GM12878 (cell line): Measurements from ENCODE around the gene EPHA2. TPM values are rescaled to one million over a fixed set of nuclear protein-coding genes. Genes with fewer than 3 reads are reported as not detected.
"Not testable (repeated sequence)": the region's sequence is repeated elsewhere in the genome, so short reads cannot be mapped to it uniquely, and the experiment has no call there.

Experiments
- ATAC-seq: fragments of 200-7000 bp; cut with Tn5 transposase; 3 replicates; pipeline ENCODE4 v1.9.1; 2020; ENCODE audit warnings: mild to moderate bottlenecking, moderate library complexity
- BruUV-seq: library from RNA; stranded (reverse); fragments of 400-500 nt; replicated peaks from 2 replicates; lab custom pipeline; 2021; lab: Mats Ljungman, UMichigan
- CTCF ChIA-PET: fragments of 300-600 bp; sonication (Branson Sonifier 250); formaldehyde crosslinking; extraction: SDS; loops from one replicate; lab custom pipeline; 2021; ENCODE audit warnings: inconsistent platforms; lab: Yijun Ruan, JAX
- POLR2A ChIA-PET: fragments of 350-600 bp; formaldehyde crosslinking; extraction: SDS; loops from one replicate; lab custom pipeline; 2021; ENCODE audit warnings: inconsistent platforms; lab: Charles Lee
- RAD21 ChIA-PET: fragments of 300-600 bp; sonication (Branson Sonifier 250); formaldehyde crosslinking; loops from one replicate; lab custom pipeline; 2023; ENCODE audit warnings: antibody characterized with exemption; ENCODE audit not compliant: unreplicated experiment; lab: Charles Lee
- SMC1A ChIA-PET: fragments of 300-600 bp; sonication (Branson Sonifier 250); formaldehyde crosslinking; loops from one replicate; lab custom pipeline; 2023; ENCODE audit not compliant: unreplicated experiment, uncharacterized antibody; lab: Charles Lee
- DNase-seq: peaks from one replicate; pipeline ENCODE4 v3.0.0-alpha.2; 2011; ENCODE audit warnings: low read depth, low spot score
- FAIRE-seq: peaks from 3 replicates; lab custom pipeline; 2011; peaks lifted over from hg19 to GRCh38; lab: Jason Lieb, UNC
- H2AFZ ChIP-seq: 2 replicates; pipeline ENCODE4 v1.6.0; 2011; ENCODE audit warnings: low read depth, low read length, control low read depth; ENCODE audit not compliant: control insufficient read depth
- H3K27ac ChIP-seq: 2 replicates; pipeline ENCODE4 v1.5.1; 2011; ENCODE audit warnings: control low read depth; ENCODE audit not compliant: control insufficient read depth, insufficient read depth
- H3K27me3 ChIP-seq, 2 experiments: replicated peaks in 1 of 2; 2 replicates each; pipeline versions ENCODE4 v1.6.0 to v1.6.1; 2011; ENCODE audit warnings: low read length in 1 of 2; ENCODE audit not compliant: control insufficient read depth in 2 of 2, insufficient read depth in 2 of 2
- H3K36me3 ChIP-seq, 2 experiments: 2 replicates each; pipeline ENCODE4 v1.5.1; 2011; ENCODE audit warnings: low read length in 1 of 2; ENCODE audit not compliant: control insufficient read depth in 2 of 2, insufficient read depth in 2 of 2
- H3K4me1 ChIP-seq: 2 replicates; pipeline ENCODE4 v1.6.1; 2011; ENCODE audit warnings: mild to moderate bottlenecking, low read length, moderate library complexity, mixed read lengths; ENCODE audit not compliant: control insufficient read depth, insufficient read depth
- H3K4me2 ChIP-seq: 2 replicates; pipeline ENCODE4 v1.6.0; 2011; ENCODE audit warnings: control low read depth; ENCODE audit not compliant: control insufficient read depth, insufficient read depth
- H3K4me3 ChIP-seq: fragments of 200-600 bp; sonication (generic); 2 replicates; pipeline ENCODE4 v1.5.1; 2016
- H3K79me2 ChIP-seq: 2 replicates; pipeline ENCODE4 v1.6.0; 2011; ENCODE audit warnings: low read length; ENCODE audit not compliant: control insufficient read depth, insufficient read depth
- H3K9ac ChIP-seq: 2 replicates; pipeline ENCODE4 v1.8.0; 2011; ENCODE audit warnings: low read length, control low read depth, mixed read lengths; ENCODE audit not compliant: control insufficient read depth, insufficient read depth
- H3K9me3 ChIP-seq: replicated peaks from 3 replicates; pipeline ENCODE4 v1.5.1; 2011; ENCODE audit warnings: mild to moderate bottlenecking, low read length; ENCODE audit not compliant: control insufficient read depth, insufficient read depth
- H4K20me1 ChIP-seq: 2 replicates; pipeline ENCODE4 v1.6.0; 2011; ENCODE audit not compliant: control insufficient read depth, insufficient read depth
- ATF7 ChIP-seq: fragments of 450-650 bp; IDR thresholded peaks from 2 replicates; pipeline ENCODE4 v1.6.1; 2016; ENCODE audit warnings: low read depth, mild to moderate bottlenecking
- TCF3 ChIP-seq: IDR thresholded peaks from 2 replicates; pipeline ENCODE4 v1.6.1; 2012; ENCODE audit warnings: low read depth, mild to moderate bottlenecking, low read length, borderline replicate concordance; ENCODE audit not compliant: insufficient read depth
- WGBS: methylation state at CpG from one replicate; pipeline ENCODE4 v1.1.6; 2016; ENCODE audit warnings: low lambda C conversion rate; ENCODE audit not compliant: insufficient replicate concordance, insufficient coverage; ENCODE audit errors: missing lambda C conversion rate; 5-methylcytosine and 5-hydroxymethylcytosine counted together
- in situ Hi-C: fragments of 300-500 bp; cut with MboI; formaldehyde crosslinking; loops from 9 replicates; pipeline ENCODE4 v1.14.3; 2018; ENCODE audit warnings: mixed read lengths
- intact Hi-C: fragments of 100-400 bp; cut with micrococcal nuclease; formaldehyde crosslinking; loops from one replicate; pipeline ENCODE4 v1.14.2; 2022; ENCODE audit not compliant: unreplicated experiment
- polyA plus RNA-seq, 11 experiments: library from polyadenylated mRNA; depleted of rRNA in 4 of 11; unstranded in 6 of 11; stranded (reverse) in 5 of 11; fragments of >200 nt; fragmentation: Nextera tagmentation in 4 of 11; fragmentation: Illumina TruSeq in 1 of 11; extraction: Ambion mirVana in 4 of 11; extraction: Trizol in 1 of 11; gene quantifications; 1 replicate in 1 of 11; 2 replicates in 10 of 11; pipeline versions ENCODE4 v1.2.1 to v1.2.3, GENCODE V29; 2011 to 2016; ENCODE audit warnings: inconsistent platforms in 2 of 11, missing spikeins in 2 of 11, low read depth in 1 of 11
- total RNA-seq, 4 experiments: library from RNA; depleted of rRNA in 3 of 4; stranded (reverse); fragments of >200 nt in 3 of 4; fragmentation: Illumina TruSeq in 1 of 4; extraction: Trizol in 1 of 4; gene quantifications; 2 replicates each; pipeline versions ENCODE4 v1.2.1 to v1.2.3, GENCODE V29; 2013 to 2021

Gene EPHA2
- total and polyA plus RNA-seq, 10 of the 15 experiments (the other 5 are each of a cell fraction or from before 2014, with no cell fraction given) = 0.04 to 0.51 (median 0.23) TPM; not detected in 2

DNA sequence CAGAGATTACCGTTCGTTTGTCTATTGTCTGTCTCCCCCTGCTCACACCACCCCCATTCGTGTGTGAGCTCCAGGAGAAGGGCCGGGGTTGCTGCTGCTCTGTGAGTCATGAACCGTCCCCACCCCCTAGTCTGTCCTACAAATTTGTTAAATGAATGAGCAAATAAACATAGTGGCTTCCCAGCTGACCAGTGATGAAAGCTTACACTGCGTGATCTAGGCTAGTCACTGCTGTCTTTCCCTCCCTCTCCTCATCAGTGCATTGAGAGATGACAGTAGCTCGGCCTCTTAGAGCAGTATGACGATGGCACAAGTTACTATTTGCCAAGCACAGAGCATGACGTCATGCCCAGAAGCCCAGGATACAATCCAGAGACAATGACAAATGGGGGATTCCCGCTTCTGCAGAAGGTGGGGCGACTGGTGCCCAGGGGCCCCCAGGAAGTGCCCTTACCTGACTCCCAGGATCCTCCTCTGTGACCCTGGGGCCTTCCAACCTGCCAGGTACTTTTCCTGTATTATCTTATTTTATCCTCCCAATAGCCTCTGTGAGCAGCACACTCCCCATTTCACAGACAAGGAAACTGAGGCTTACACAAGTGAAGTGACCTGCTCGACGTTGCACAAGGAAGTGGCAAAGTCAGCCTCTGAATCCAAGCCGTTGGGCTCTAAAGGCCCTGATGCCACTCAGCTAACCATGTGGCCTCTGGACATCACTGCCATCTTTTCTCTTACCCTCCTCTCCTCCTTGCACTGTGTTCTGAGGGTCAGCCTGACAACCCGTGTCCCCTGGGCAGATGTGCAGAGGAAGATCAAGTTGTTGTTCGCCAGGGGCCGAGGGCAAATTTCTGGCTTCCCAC, 8.6 kb upstream of the EPHA2 start:
- intact Hi-C loops = no loop called here
- Histone ChIP-seq H3K27ac (no peak overlapping the region), H3K9ac (no peak overlapping the region), H3K9me3 (no peaks in the 10 kb centered on the region), H2AFZ (no peak overlapping the region), H4K20me1 (no peaks in the 10 kb centered on the region), H3K4me3 (no peak overlapping the region), H3K79me2 (no peaks in the 10 kb centered on the region), H3K27me3 (no peaks in the 10 kb centered on the region; a peak in 1 of 4 replicates), H3K4me1 (no peaks in the 10 kb centered on the region; the same call in 1 of the 2 replicates), H3K4me2 (no peak overlapping the region), H3K36me3 (no peaks in the 10 kb centered on the region)
- ChIA-PET SMC1A (no interaction called here), RAD21 (interaction anchor here (1.4 kb wide), 1 partner anchor 82 kb away, joined by 5 read pairs; no protein-coding TSS in a partner anchor), CTCF (interaction anchor here (1.2 to 1.9 kb wide), 4 partner anchors 22 to 155 kb away, joined by 3 to 7 read pairs (median 4); no protein-coding TSS in a partner anchor), POLR2A (no interaction called here)
- in situ Hi-C loops = no loop called here
- BruUV-seq = no TSS peak
- no peak for DNase-seq
- no peak for ATAC-seq
- TF ChIP-seq TCF3 (no peak), ATF7 (peak; percentile 15; the same call in 1 of the 2 replicates)
- FAIRE-seq = no peak
- WGBS = 28% methylated on average over 17 of the region's 17 CpGs

GRCh38 chr1:16163608-16164212, 7.8 kb upstream of the EPHA2 start:
- CTCF ChIA-PET = interaction anchor here (0.7 to 1.9 kb wide), 4 partner anchors 23 to 224 kb away, joined by 3 to 7 read pairs (median 4); no protein-coding TSS in a partner anchor
- ATAC-seq, H3K9me3 ChIP-seq, H3K4me1 ChIP-seq, DNase-seq, H3K4me3 ChIP-seq, intact Hi-C loops, POLR2A ChIA-PET, H4K20me1 ChIP-seq, H3K36me3 ChIP-seq, H3K27me3 ChIP-seq, H3K27ac ChIP-seq, H2AFZ ChIP-seq, FAIRE-seq, BruUV-seq, H3K9ac ChIP-seq, SMC1A ChIA-PET, H3K4me2 ChIP-seq, H3K79me2 ChIP-seq, in situ Hi-C loops: not testable (repeated sequence)
- RAD21 ChIA-PET = interaction anchor here (0.8 to 1.4 kb wide), 2 partner anchors 81 to 82 kb away, joined by 3 to 5 read pairs; no protein-coding TSS in a partner anchor
- WGBS = 50% methylated on average over 12 of the region's 12 CpGs
